Rectal smooth muscle tissue (tissue), 1 donor: ENCODE measurements around the gene TBC1D13.
"Not testable (repeated sequence)": the region's sequence is repeated elsewhere in the genome, so short reads cannot be mapped to it uniquely, and the experiment has no call there.

ENCODE experiments used
- H3K27ac ChIP-seq: one replicate; pipeline ENCODE4 v1.7.0; 2013; ENCODE audit warnings: low read depth, low read length, inconsistent platforms
- H3K27me3 ChIP-seq: one replicate; pipeline ENCODE4 v1.7.0; 2013; ENCODE audit warnings: low read length; ENCODE audit not compliant: control insufficient read depth, insufficient read depth
- H3K36me3 ChIP-seq: one replicate; pipeline ENCODE4 v1.7.0; 2013; ENCODE audit warnings: low read length; ENCODE audit not compliant: control insufficient read depth, insufficient read depth
- H3K4me1 ChIP-seq: one replicate; pipeline ENCODE4 v1.7.0; 2013; ENCODE audit warnings: low read length; ENCODE audit not compliant: control insufficient read depth, insufficient read depth
- H3K4me3 ChIP-seq: one replicate; pipeline ENCODE4 v1.7.0; 2013; ENCODE audit warnings: low read length
- H3K9ac ChIP-seq: one replicate; pipeline ENCODE4 v1.7.0; 2013; ENCODE audit warnings: low read length

TBC1D13 gene

GRCh38 chr9:128770286-128771030, 16.6 kb upstream of the TBC1D13 start:
- peaks cover 6% of the 10 kb centered on the region for H3K36me3 ChIP-seq
- H3K27ac ChIP-seq: no peak overlapping the region
- H3K4me3 ChIP-seq: peak overlapping the region; percentile 91
- H3K27me3 ChIP-seq: no peaks in the 10 kb centered on the region
- H3K9ac ChIP-seq: peak overlapping the region; percentile 59
- peaks cover 4% of the 10 kb centered on the region for H3K4me1 ChIP-seq

GRCh38 chr9:128771094-128771721, 15.8 kb upstream of the TBC1D13 start:
- Histone ChIP-seq H3K27ac (peak overlapping the region; percentile 97), H3K27me3 (no peaks in the 10 kb centered on the region), H3K36me3 (peaks cover 6% of the 10 kb centered on the region), H3K4me1 (peaks cover 4% of the 10 kb centered on the region), H3K4me3 (peak overlapping the region; percentile 91), H3K9ac (peak overlapping the region; percentile 59)

GRCh38 chr9:128771745-128772519, 15.1 kb upstream of the TBC1D13 start, which contains the start of gene ZER1:
ZER1 (minus strand) TSS chr9:128771927; CDS start chr9:128755565, 16,362 bp downstream.
- Histone ChIP-seq H3K4me3 (peak within 1 kb of the TSS; percentile 91), H3K27ac (peak within 1 kb of the TSS; percentile 97), H3K9ac (peak within 1 kb of the TSS; percentile 90), H3K27me3 (no peaks in the 10 kb centered on the region), H3K36me3 (peaks cover 6% of the 10 kb centered on the region), H3K4me1 (peaks cover 4% of the 10 kb centered on the region)

- Histone ChIP-seq H3K4me3 (no peak overlapping the region), H3K27ac (no peak overlapping the region), H3K9ac (no peak overlapping the region), H3K27me3 (no peaks in the 10 kb centered on the region), H3K36me3 (no peaks in the 10 kb centered on the region), H3K4me1 (peaks cover 4% of the 10 kb centered on the region)
These were observed 14.0 kb upstream of the TBC1D13 start for GRCh38 chr9:128773049-128773448.

- no peak overlapping the region for H3K4me3 ChIP-seq
- H3K27me3 ChIP-seq: no peaks in the 10 kb centered on the region
- H3K9ac ChIP-seq: no peak overlapping the region
- H3K36me3 ChIP-seq: no peaks in the 10 kb centered on the region
- H3K4me1 ChIP-seq: peaks cover 4% of the 10 kb centered on the region
- no peak overlapping the region for H3K27ac ChIP-seq
These were observed 12.2 kb upstream of the TBC1D13 start for GRCh38 chr9:128774804-128775203.

GRCh38 chr9:128780093-128780492, 7.0 kb upstream of the TBC1D13 start:
- H3K4me1 ChIP-seq, H3K4me3 ChIP-seq, H3K27ac ChIP-seq, H3K9ac ChIP-seq, H3K36me3 ChIP-seq, H3K27me3 ChIP-seq: not testable (repeated sequence)

- no peaks in the 10 kb centered on the region for H3K4me1 ChIP-seq
- no peak overlapping the region for H3K4me3 ChIP-seq
- no peaks in the 10 kb centered on the region for H3K36me3 ChIP-seq
These were observed 5.6 kb upstream of the TBC1D13 start for GRCh38 chr9:128781187-128782070.

GRCh38 chr9:128782669-128783068, 4.4 kb upstream of the TBC1D13 start:
- Histone ChIP-seq H3K4me3 (no peak overlapping the region), H3K9ac (no peak overlapping the region), H3K27ac (no peak overlapping the region), H3K36me3 (no peaks in the 10 kb centered on the region), H3K4me1 (no peaks in the 10 kb centered on the region), H3K27me3 (no peaks in the 10 kb centered on the region)

More at GRCh38 chr9:128781187-128782070, 5.6 kb upstream of the TBC1D13 start:
- H3K9ac ChIP-seq: no peak overlapping the region
- H3K27ac ChIP-seq: no peak overlapping the region
- H3K27me3 ChIP-seq: no peaks in the 10 kb centered on the region

- Histone ChIP-seq H3K27me3 (no peaks in the 10 kb centered on the region), H3K4me1 (peaks cover 5% of the 10 kb centered on the region), H3K9ac (no peak overlapping the region), H3K4me3 (no peak overlapping the region), H3K27ac (no peak overlapping the region), H3K36me3 (peaks cover 2% of the 10 kb centered on the region)
These were observed 1.6 kb upstream of the TBC1D13 start for GRCh38 chr9:128785427-128785826.

GRCh38 chr9:128787659-128788058, 606 bp downstream of the TBC1D13 start:
- Histone ChIP-seq H3K27ac (peak overlapping the region; percentile 64), H3K4me1 (peaks cover 5% of the 10 kb centered on the region), H3K4me3 (peak overlapping the region; percentile 97), H3K36me3 (peaks cover 21% of the 10 kb centered on the region), H3K9ac (no peak overlapping the region), H3K27me3 (no peaks in the 10 kb centered on the region)

- Histone ChIP-seq H3K36me3 (peaks cover 26% of the 10 kb centered on the region), H3K4me1 (peaks cover 5% of the 10 kb centered on the region), H3K27me3 (no peaks in the 10 kb centered on the region), H3K4me3 (peak overlapping the region; percentile 97), H3K9ac (no peak overlapping the region), H3K27ac (no peak overlapping the region)
These were observed 1.4 kb downstream of the TBC1D13 start for GRCh38 chr9:128788445-128788844.
